ENCODE measurements around the gene EYA2. TPM values are rescaled to one million over a fixed set of nuclear protein-coding genes. Genes with fewer than 3 reads are reported as not detected.

EYA2 gene
- total RNA-seq, 6 experiments from 2014 or later: 0.14 to 0.51 (median 0.28) TPM; not detected in 1

DNA sequence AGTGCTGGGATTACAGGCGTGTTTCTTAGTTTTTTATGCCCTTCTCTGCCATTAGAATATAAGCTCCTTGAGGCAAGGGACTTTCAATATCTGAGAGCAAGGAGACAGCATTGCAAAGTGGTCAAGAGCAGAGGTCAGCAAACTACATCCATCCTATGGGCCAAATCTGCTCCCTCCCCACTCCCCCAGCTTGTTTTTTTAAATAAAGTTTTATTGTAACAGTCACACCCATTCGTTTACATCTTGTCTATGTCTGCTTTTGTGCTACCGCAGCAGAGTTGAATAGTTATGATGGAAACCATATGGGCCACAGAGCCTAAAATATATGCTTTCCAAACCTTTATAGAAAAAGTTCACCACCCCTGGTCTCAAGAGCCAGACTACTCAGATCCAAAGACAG lies 227.9 kb downstream of the EYA2 start:
- Mint-ChIP-seq H3K4me3 (no peak overlapping the region), H3K4me1 (ENCODE audit: low read depth) (peaks cover 46% of the 10 kb centered on the region), H3K27ac (no peak overlapping the region), H3K27me3 (ENCODE audit: insufficient read depth) (peaks cover 3% of the 10 kb centered on the region), H3K9me3 (no peaks in the 10 kb centered on the region), H3K36me3 (ENCODE audit: low read depth) (no peaks in the 10 kb centered on the region)
- DNase-seq: no peak
- TF ChIP-seq, protein P1, sequence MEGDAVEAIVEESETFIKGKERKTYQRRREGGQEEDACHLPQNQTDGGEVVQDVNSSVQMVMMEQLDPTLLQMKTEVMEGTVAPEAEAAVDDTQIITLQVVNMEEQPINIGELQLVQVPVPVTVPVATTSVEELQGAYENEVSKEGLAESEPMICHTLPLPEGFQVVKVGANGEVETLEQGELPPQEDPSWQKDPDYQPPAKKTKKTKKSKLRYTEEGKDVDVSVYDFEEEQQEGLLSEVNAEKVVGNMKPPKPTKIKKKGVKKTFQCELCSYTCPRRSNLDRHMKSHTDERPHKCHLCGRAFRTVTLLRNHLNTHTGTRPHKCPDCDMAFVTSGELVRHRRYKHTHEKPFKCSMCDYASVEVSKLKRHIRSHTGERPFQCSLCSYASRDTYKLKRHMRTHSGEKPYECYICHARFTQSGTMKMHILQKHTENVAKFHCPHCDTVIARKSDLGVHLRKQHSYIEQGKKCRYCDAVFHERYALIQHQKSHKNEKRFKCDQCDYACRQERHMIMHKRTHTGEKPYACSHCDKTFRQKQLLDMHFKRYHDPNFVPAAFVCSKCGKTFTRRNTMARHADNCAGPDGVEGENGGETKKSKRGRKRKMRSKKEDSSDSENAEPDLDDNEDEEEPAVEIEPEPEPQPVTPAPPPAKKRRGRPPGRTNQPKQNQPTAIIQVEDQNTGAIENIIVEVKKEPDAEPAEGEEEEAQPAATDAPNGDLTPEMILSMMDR (IDR thresholded peaks at IDR 0.05): no peak

DNA sequence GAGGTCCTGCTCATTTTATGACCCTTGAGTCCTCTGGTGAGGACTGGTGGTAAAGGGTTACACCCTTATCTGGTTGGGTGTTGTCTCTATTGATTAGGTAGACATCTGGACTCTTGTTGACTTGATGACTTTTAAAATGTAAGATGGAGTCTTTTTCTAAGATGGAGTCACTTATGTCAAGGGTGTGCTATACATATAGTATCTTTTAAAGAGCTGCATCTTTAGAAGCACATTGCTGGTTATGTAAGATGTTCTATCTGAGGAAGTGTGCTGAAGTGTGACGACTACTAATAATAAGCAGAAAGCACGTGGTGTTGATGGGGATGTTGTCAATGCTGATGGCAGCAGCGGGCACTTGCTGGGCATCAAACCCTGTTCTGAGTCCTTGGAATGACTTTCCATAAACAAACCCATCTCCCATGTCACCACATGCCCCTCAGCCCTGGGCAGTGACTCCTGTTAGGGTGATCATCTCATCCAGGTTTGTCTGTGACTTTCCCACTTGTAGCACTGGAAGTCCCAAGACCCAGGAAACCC lies 229.6 kb downstream of the EYA2 start:
- Mint-ChIP-seq H3K9me3 (no peaks in the 10 kb centered on the region), H3K27ac (peak overlapping the region; percentile 72), H3K4me3 (no peak overlapping the region), H3K36me3 (ENCODE audit: low read depth) (no peaks in the 10 kb centered on the region), H3K27me3 (ENCODE audit: insufficient read depth) (peaks cover 3% of the 10 kb centered on the region), H3K4me1 (ENCODE audit: low read depth) (peaks cover 47% of the 10 kb centered on the region)
- no peak for DNase-seq
- TF ChIP-seq, protein P1 (IDR thresholded peaks at IDR 0.05): no peak

DNA sequence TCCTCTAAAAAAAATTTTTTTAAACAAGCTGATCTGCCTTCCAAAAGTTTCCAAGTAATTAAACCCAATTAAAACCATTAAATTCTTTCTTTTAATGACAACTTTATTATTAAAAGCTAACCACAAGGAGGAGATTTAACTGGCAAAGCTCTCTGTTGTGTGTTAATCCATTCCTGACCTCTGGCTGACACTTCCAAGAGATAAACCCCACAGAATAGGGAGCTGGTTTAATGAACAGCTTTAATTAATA lies 230.8 kb downstream of the EYA2 start:
- H3K4me1 Mint-ChIP-seq (ENCODE audit: low read depth): peaks cover 59% of the 10 kb centered on the region
- H3K27ac Mint-ChIP-seq: peak overlapping the region; percentile 72
- no peaks in the 10 kb centered on the region for H3K9me3 Mint-ChIP-seq
- TF ChIP-seq, protein P1 (IDR thresholded peaks at IDR 0.05): no peak
- H3K36me3 Mint-ChIP-seq (ENCODE audit: low read depth): no peaks in the 10 kb centered on the region
- DNase-seq: no peak
- peak overlapping the region; percentile 32; the same call in 1 of the 2 replicates for H3K4me3 Mint-ChIP-seq
- H3K27me3 Mint-ChIP-seq (ENCODE audit: insufficient read depth): peaks cover 3% of the 10 kb centered on the region

DNA sequence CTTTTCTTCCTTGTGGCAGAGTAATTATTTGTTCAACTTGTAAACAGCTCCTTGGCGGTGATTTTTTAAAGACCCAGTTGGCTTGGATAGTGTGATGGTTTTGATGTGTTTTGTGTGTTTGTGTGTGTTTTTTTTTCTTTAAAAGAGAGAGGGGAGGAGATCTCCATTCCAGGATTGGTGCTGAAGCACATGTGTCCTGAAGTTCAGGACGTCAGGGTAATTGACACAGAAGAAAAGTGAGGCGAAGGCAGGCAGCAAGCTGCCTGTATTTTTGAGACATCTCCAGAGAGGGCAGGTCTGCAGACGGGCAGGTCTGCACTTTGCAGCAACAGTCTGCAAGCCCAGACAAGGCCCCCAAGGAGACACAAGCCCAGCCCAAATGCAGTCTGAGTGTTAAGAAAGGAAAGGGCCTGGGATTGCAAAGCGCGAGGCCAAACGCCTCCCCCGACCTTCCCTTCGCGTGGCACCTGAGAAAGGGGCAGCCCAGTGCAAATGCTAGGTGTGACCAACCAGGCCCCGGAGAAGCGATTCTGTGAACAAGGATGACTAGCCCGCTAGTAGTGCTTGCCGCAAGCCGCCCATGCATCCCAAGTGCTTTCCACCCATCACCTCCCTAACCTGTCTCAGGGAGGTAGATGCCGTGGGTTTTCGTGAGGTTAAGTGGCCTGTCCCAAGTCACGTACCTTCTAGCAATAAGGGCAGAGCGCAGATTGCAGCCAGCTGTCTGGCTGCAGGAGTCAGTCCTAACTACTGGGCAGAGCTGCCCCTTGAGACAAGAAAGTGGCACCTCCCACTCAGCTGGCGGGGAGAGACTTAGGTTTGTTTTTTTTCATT lies 231.3 kb downstream of the EYA2 start:
- Mint-ChIP-seq H3K4me1 (ENCODE audit: low read depth) (peaks cover 62% of the 10 kb centered on the region), H3K9me3 (no peaks in the 10 kb centered on the region), H3K27ac (peak overlapping the region; percentile 86), H3K4me3 (peak overlapping the region; percentile 32), H3K27me3 (ENCODE audit: insufficient read depth) (peaks cover 2% of the 10 kb centered on the region; the same call in 1 of the 2 replicates), H3K36me3 (ENCODE audit: low read depth) (no peaks in the 10 kb centered on the region)
- TF ChIP-seq, protein P1 (IDR thresholded peaks at IDR 0.05): no peak
- DNase-seq: no peak

DNA sequence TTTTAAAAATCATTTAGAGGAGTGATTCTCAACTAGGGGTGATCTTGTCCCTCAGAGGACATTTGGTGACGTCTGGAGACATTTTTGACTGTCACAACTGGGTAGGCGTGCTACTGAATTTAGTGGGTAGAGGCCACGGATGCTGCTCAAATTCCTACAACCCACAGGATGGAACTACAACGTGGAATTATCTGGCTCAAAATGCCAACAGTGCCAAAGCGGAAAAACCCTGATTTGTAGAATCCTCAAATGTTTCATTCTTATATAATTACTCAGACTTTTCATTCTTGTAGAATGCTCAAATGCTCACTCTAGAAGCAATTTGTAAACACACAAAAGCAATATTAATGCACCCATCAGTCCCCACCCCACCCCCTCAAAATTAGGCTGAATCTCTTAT lies 232.1 kb downstream of the EYA2 start:
- Mint-ChIP-seq H3K27me3 (ENCODE audit: insufficient read depth) (peaks cover 2% of the 10 kb centered on the region; the same call in 1 of the 2 replicates), H3K4me3 (peak overlapping the region; percentile 42), H3K4me1 (ENCODE audit: low read depth) (peaks cover 62% of the 10 kb centered on the region), H3K36me3 (ENCODE audit: low read depth) (no peaks in the 10 kb centered on the region), H3K9me3 (no peaks in the 10 kb centered on the region), H3K27ac (peak overlapping the region; percentile 86)
- DNase-seq: peak; percentile 71
- TF ChIP-seq, protein P1 (IDR thresholded peaks at IDR 0.05): no peak
